ENCODE data around the gene ACER3.

- TF ChIP-seq CTCF (conservative IDR thresholded peaks at IDR 0.05; ENCODE audit: low read depth, low read length) (no peak), CEBPB (IDR thresholded peaks at IDR 0.05; ENCODE audit: low read depth, low read length) (no peak), RAD21 (IDR thresholded peaks at IDR 0.05; ENCODE audit: low read length) (no peak), CHD1 (IDR thresholded peaks at IDR 0.05; ENCODE audit: low read depth, low read length) (no peak), MAFK (IDR thresholded peaks at IDR 0.05; ENCODE audit: low read depth, low read length) (no peak), SMC3 (IDR thresholded peaks at IDR 0.05; ENCODE audit: low read depth, low read length) (no peak), RFX5 (IDR thresholded peaks at IDR 0.05; ENCODE audit: low read depth, low read length) (no peak), ELK1 (IDR thresholded peaks at IDR 0.05; ENCODE audit: borderline replicate concordance, low read depth, low read length) (no peak), POLR2A (IDR thresholded peaks at IDR 0.05; ENCODE audit: low read depth, low read length) (no peak), MXI1 (IDR thresholded peaks at IDR 0.05; ENCODE audit: borderline replicate concordance, low read depth, low read length) (no peak), USF2 (IDR thresholded peaks at IDR 0.05; ENCODE audit: low read depth, low read length) (no peak), BHLHE40 (IDR thresholded peaks at IDR 0.05; ENCODE audit: low read depth, low read length) (no peak), RCOR1 (IDR thresholded peaks at IDR 0.05; ENCODE audit: insufficient replicate concordance, low read length) (no peak)
Observed at GRCh38 chr11:77049026-77049425, 188.3 kb downstream of the ACER3 start.
